B cell (primary cell): ENCODE results near the gene DYNLT1. TPM values are rescaled to one million over a fixed set of nuclear protein-coding genes. Genes with fewer than 3 reads are reported as not detected.

ENCODE experiments used
- ATAC-seq: fragments of 200-7000 bp; cut with Tn5 transposase; one replicate; pipeline ENCODE4 v1.10.0; 2021; ENCODE audit warnings: low read depth, mild to moderate bottlenecking, moderate number of reproducible peaks, moderate library complexity
- CTCF ChIA-PET: fragments of 350-600 bp; sonication (Branson Sonifier 250); formaldehyde crosslinking; loops from one replicate; lab custom pipeline; 2021; ENCODE audit warnings: antibody characterized with exemption, inconsistent platforms; lab: Charles Lee
- POLR2A ChIA-PET: fragments of 350-600 bp; sonication (Branson Sonifier 250); formaldehyde crosslinking; loops from one replicate; lab custom pipeline; 2021; ENCODE audit warnings: antibody characterized with exemption; lab: Charles Lee
- DNase-seq: peaks from one replicate; pipeline ENCODE4 v3.0.0; 2013
- H2AFZ ChIP-seq: 2 replicates; pipeline ENCODE4 v1.6.1; 2012; ENCODE audit warnings: mild to moderate bottlenecking, low read depth, low read length; ENCODE audit not compliant: insufficient read depth, poor library complexity, severe bottlenecking
- H3K27ac ChIP-seq, 2 donors: 1 replicate in 1 of 2; 2 replicates in 1 of 2; pipeline ENCODE4 v1.5.1; 2012 to 2013; ENCODE audit warnings: low read length in 2 of 2, mild to moderate bottlenecking in 2 of 2, moderate library complexity in 1 of 2
- H3K27me3 ChIP-seq, 4 experiments: fragments of 200-600 bp in 1 of 4; sonication (generic) in 1 of 4; replicated peaks in 1 of 4; 1 replicate in 2 of 4; 2 replicates in 2 of 4; pipeline versions ENCODE4 v1.6.1 to v1.7.0; 2013 to 2016; ENCODE audit warnings: low read length in 3 of 4, mild to moderate bottlenecking in 2 of 4, mixed read lengths in 1 of 4, moderate library complexity in 1 of 4; ENCODE audit not compliant: insufficient read depth in 4 of 4, control insufficient read depth in 3 of 4; ENCODE audit errors: control extremely low read depth in 1 of 4
- H3K36me3 ChIP-seq, 2 experiments: replicated peaks in 1 of 2; 1 replicate in 1 of 2; 2 replicates in 1 of 2; pipeline versions ENCODE4 v1.6.1 to v1.7.1; 2013; ENCODE audit warnings: low read length in 1 of 2; ENCODE audit not compliant: insufficient read depth in 2 of 2, control insufficient read depth in 1 of 2; ENCODE audit errors: control extremely low read depth in 1 of 2, extremely low read depth in 1 of 2
- H3K4me1 ChIP-seq, 2 donors: fragments of 200-600 bp in 1 of 2; sonication (generic) in 1 of 2; 1 replicate in 1 of 2; 2 replicates in 1 of 2; pipeline versions ENCODE4 v1.5.1 to v1.6.1; 2013 to 2017; ENCODE audit warnings: low read length in 2 of 2; ENCODE audit not compliant: control insufficient read depth in 2 of 2, insufficient read depth in 2 of 2
- H3K4me2 ChIP-seq: replicated peaks from 2 replicates; pipeline ENCODE3; 2012; ENCODE audit warnings: mild to moderate bottlenecking, low read depth, low read length; ENCODE audit not compliant: poor library complexity, severe bottlenecking
- H3K4me3 ChIP-seq, 5 experiments: fragments of 200-600 bp in 1 of 5; sonication (generic) in 1 of 5; 1 replicate in 3 of 5; 2 replicates in 2 of 5; pipeline versions ENCODE4 v1.5.1 to v1.7.0; 2011 to 2016; ENCODE audit warnings: low read length in 4 of 5, mild to moderate bottlenecking in 4 of 5, low read depth in 2 of 5, control low read depth in 1 of 5, moderate library complexity in 1 of 5; ENCODE audit not compliant: insufficient read depth in 1 of 5; ENCODE audit errors: control extremely low read depth in 1 of 5, extremely low read depth in 1 of 5
- H3K79me2 ChIP-seq: fragments of 200-600 bp; sonication (generic); one replicate; pipeline ENCODE4 v1.6.0; 2016; ENCODE audit warnings: low read length; ENCODE audit not compliant: control insufficient read depth, insufficient read depth
- H3K9ac ChIP-seq: fragments of 200-600 bp; sonication (generic); 2 replicates; pipeline ENCODE4 v1.6.1; 2017; ENCODE audit warnings: mild to moderate bottlenecking, low read length, moderate library complexity
- H3K9me3 ChIP-seq, 3 donors: one replicate each; pipeline versions ENCODE4 v1.6.1 to v1.7.1; 2013; ENCODE audit warnings: low read length in 2 of 3; ENCODE audit not compliant: control insufficient read depth in 2 of 3, insufficient read depth in 1 of 3; ENCODE audit errors: control extremely low read depth in 1 of 3
- H4K20me1 ChIP-seq: 2 replicates; pipeline ENCODE4 v1.6.0; 2012; ENCODE audit warnings: mild to moderate bottlenecking, low read length; ENCODE audit not compliant: insufficient read depth, control insufficient read depth, poor library complexity, severe bottlenecking
- H3K27ac Mint-ChIP-seq: one replicate; pipeline ENCODE4 v1.8.0; 2021; ENCODE audit warnings: mixed read lengths
- H3K27me3 Mint-ChIP-seq: one replicate; pipeline ENCODE4 v1.8.0; 2021; ENCODE audit warnings: mixed read lengths
- H3K4me1 Mint-ChIP-seq: one replicate; pipeline ENCODE4 v1.8.0; 2021; ENCODE audit warnings: mixed read lengths
- H3K4me3 Mint-ChIP-seq: one replicate; pipeline ENCODE4 v1.8.0; 2021; ENCODE audit warnings: mixed read lengths
- H3K9me3 Mint-ChIP-seq: one replicate; pipeline ENCODE4 v1.8.0; 2022; ENCODE audit warnings: mixed read lengths; ENCODE audit not compliant: insufficient read depth
- CTCF ChIP-seq: fragments of 200-600 bp; IDR thresholded peaks from one replicate; pipeline ENCODE4 v1.8.0; 2022; ENCODE audit warnings: antibody characterized with exemption, mild to moderate bottlenecking
- EZH2 ChIP-seq: IDR thresholded peaks from 2 replicates; pipeline ENCODE4 v1.6.1; 2012; ENCODE audit warnings: borderline replicate concordance, low read depth, mild to moderate bottlenecking, moderate library complexity, low read length; ENCODE audit not compliant: insufficient read depth, poor library complexity, severe bottlenecking
- WGBS: methylation state at CpG from one replicate; pipeline ENCODE4 v1.1.5; 2013; ENCODE audit warnings: missing lambda C conversion rate; ENCODE audit not compliant: insufficient coverage; 5-methylcytosine and 5-hydroxymethylcytosine counted together
- intact Hi-C: fragments of 100-400 bp; cut with micrococcal nuclease; formaldehyde crosslinking; loops from one replicate; pipeline ENCODE4 v1.10.0; 2022
- polyA plus RNA-seq: library from polyadenylated mRNA; depleted of rRNA; stranded (reverse); fragments of >200 nt; gene quantifications from 2 replicates; pipeline ENCODE4 v1.2.3, GENCODE V29; 2012
- total RNA-seq, 2 donors: library from RNA; stranded (reverse); fragments of 120-200 nt in 1 of 2; gene quantifications; 1 replicate in 1 of 2; 2 replicates in 1 of 2; pipeline versions ENCODE4 v1.2.3 to v1.2.4, GENCODE V29; 2013 to 2022

DYNLT1 gene
- total and polyA plus RNA-seq, 2 donors (not counting 1 experiment from before 2014, with no cell fraction given), result 34.8 to 62.6 TPM

DNA sequence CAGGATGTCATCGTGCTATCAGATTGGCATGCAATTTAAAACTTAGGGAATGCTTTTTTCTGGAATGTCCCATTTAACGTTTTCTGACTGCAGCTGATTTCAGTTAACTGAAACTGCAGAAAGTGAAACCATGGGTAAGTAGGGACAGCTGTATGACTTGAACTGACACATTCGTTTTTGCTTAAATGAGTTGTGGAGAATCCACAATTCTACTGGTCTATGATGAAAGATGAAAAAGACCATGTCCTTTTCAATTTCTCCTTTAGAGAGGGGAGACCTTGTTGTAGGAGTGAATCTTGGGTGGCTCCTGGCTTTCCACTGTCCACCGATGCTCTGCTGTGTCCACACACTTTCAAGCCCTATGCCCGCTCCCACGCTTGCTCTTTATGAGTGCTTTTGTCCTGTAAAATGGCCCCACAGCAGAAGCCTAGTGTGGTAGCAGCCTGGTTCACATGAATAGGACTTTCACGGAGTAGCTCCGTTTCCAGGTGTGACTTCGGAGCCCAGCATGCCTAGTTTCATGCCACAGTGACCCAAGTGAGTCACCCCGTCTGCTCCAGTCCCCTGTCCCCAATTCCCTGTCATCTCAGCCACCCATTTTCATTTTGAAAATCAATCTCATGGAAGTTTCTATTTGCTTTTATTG is 21.9 kb downstream of the DYNLT1 start:
- no peak overlapping the region for H3K4me2 ChIP-seq
- 85% methylated on average over 7 of the region's 10 CpGs for WGBS
- H3K9me3 ChIP-seq, result no peaks in the 10 kb centered on the region
- H3K79me2 ChIP-seq, result no peaks in the 10 kb centered on the region
- H3K4me1 Mint-ChIP-seq, result no peaks in the 10 kb centered on the region
- no peak overlapping the region for H3K27ac ChIP-seq
- no peaks in the 10 kb centered on the region for H3K27me3 Mint-ChIP-seq
- no peaks in the 10 kb centered on the region for H3K9me3 Mint-ChIP-seq
- no peak for TF ChIP-seq CTCF
- TF ChIP-seq EZH2, result no peak
- no peak overlapping the region for H3K9ac ChIP-seq
- H3K36me3 ChIP-seq, result peaks cover 2 to 46% of the 10 kb centered on the region in 2 experiments
- ChIA-PET POLR2A (no interaction called here), CTCF (interaction anchor here (1.2 kb wide), 1 partner anchor 16 kb away, joined by 3 read pairs; no protein-coding TSS in a partner anchor)
- H3K4me1 ChIP-seq, result no peaks in the 10 kb centered on the region
- no peaks in the 10 kb centered on the region for H3K27me3 ChIP-seq
- H3K4me3 Mint-ChIP-seq, result no peak overlapping the region
- no peak overlapping the region for H2AFZ ChIP-seq
- no peaks in the 10 kb centered on the region for H4K20me1 ChIP-seq
- no peak overlapping the region for H3K4me3 ChIP-seq
- intact Hi-C loops, result no loop called here
- DNase-seq, result no peak
- no peak overlapping the region for H3K27ac Mint-ChIP-seq
- no peak for ATAC-seq

DNA sequence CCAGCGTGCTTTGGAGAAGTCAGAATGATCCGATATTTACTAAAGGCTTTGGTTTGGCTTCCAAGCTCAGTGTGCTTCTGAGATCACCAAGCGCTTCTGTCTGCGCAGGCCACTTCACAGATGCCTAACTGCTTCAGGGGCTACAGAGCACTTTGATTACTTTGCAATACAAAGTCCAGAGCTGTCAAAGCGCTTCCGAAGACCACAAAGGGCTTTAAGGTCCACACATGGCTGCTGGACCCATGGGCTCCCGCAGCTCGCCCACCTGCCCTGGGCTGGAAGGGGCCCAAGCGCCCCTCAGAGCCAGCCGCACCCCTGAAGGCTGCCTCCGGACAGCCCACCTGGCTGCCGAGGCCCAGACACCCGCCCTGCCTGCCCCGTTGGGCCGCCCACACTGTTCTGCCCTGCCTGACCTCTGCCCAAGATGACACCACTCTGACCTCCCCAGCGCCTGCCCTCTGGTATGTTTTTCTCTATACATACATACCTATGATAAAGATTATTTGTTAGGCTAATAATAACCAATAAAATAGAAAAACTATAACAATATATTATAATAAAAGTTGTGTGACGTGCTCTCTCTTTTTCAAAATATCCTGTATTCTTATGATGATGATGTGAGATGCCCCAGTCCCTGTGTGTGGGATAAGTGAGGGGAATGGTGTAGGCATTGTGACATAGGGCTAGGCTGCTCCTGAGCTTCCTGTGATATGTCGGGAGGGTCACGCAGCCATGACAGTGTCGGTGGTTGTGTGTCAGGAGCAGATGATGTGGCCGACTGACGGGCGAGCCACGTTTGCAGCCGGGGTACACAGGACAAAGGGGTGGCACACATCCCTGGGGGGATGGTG is 22.6 kb downstream of the DYNLT1 start:
- Histone ChIP-seq H3K27ac (no peak overlapping the region), H3K79me2 (no peaks in the 10 kb centered on the region), H4K20me1 (no peaks in the 10 kb centered on the region), H3K4me1 (no peaks in the 10 kb centered on the region), H3K9ac (no peak overlapping the region), H3K9me3 (no peaks in the 10 kb centered on the region), H3K27me3 (no peaks in the 10 kb centered on the region), H3K4me3 (no peak overlapping the region), H3K36me3 (peaks cover 2 to 41% of the 10 kb centered on the region in 2 experiments), H3K4me2 (no peak overlapping the region), H2AFZ (no peak overlapping the region)
- H3K27ac Mint-ChIP-seq, result no peak overlapping the region
- no peak overlapping the region for H3K4me3 Mint-ChIP-seq
- ChIA-PET POLR2A (no interaction called here), CTCF (no interaction called here)
- ATAC-seq, result no peak
- intact Hi-C loops, result no loop called here
- no peaks in the 10 kb centered on the region for H3K4me1 Mint-ChIP-seq
- TF ChIP-seq CTCF (no peak), EZH2 (no peak)
- 96% methylated on average over 23 of the region's 25 CpGs for WGBS
- no peaks in the 10 kb centered on the region for H3K27me3 Mint-ChIP-seq
- H3K9me3 Mint-ChIP-seq, result no peaks in the 10 kb centered on the region
- DNase-seq, result no peak
